ENCODE measurements around the gene ABHD8.

DNA sequence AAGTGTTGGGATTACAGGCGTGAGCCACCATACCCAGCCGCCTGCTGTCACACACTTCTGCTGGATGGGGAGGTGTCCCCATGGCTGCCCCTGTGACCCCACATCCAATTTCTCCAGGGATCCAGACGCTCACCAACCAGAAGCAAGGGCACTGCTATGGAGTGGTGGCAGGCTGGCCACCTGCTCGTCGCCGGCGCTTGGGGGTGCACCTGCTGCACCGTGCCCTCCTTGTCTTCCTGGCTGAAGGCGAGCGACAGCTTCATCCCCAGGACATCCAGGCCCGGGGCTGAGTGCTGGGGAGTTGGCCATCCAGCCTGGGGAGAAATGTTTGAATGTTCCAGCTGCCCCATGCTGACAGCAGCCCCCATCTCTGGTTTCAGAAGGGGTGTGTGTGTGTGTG is 17.0 kb downstream of the ABHD8 start:
- TF ChIP-seq, protein P1, sequence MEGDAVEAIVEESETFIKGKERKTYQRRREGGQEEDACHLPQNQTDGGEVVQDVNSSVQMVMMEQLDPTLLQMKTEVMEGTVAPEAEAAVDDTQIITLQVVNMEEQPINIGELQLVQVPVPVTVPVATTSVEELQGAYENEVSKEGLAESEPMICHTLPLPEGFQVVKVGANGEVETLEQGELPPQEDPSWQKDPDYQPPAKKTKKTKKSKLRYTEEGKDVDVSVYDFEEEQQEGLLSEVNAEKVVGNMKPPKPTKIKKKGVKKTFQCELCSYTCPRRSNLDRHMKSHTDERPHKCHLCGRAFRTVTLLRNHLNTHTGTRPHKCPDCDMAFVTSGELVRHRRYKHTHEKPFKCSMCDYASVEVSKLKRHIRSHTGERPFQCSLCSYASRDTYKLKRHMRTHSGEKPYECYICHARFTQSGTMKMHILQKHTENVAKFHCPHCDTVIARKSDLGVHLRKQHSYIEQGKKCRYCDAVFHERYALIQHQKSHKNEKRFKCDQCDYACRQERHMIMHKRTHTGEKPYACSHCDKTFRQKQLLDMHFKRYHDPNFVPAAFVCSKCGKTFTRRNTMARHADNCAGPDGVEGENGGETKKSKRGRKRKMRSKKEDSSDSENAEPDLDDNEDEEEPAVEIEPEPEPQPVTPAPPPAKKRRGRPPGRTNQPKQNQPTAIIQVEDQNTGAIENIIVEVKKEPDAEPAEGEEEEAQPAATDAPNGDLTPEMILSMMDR (IDR thresholded peaks at IDR 0.05): no peak
- no peak for TF ChIP-seq EZH2 (IDR thresholded peaks at IDR 0.05; ENCODE audit: borderline replicate concordance, insufficient read depth, low read depth, low read length, poor library complexity, severe bottlenecking)
